H1 (cell line): ENCODE results near the gene TOMM5. TPM values are rescaled to one million over a fixed set of nuclear protein-coding genes. Genes with fewer than 3 reads are reported as not detected.

Experiments used
- CTCF ChIA-PET: fragments of 300-600 bp; sonication (Branson Sonifier 250); formaldehyde crosslinking; loops from one replicate; lab custom pipeline; 2021; ENCODE audit not compliant: partially characterized antibody; lab: Charles Lee
- POLR2A ChIA-PET: fragments of 300-600 bp; sonication (Branson Sonifier 250); formaldehyde crosslinking; loops from one replicate; lab custom pipeline; 2021; ENCODE audit warnings: inconsistent platforms; ENCODE audit not compliant: partially characterized antibody; lab: Charles Lee
- DNase-seq, 2 experiments: peaks; one replicate each; pipeline versions ENCODE4 v3.0.0 to v3.0.0-alpha.2; 2010 to 2022; ENCODE audit warnings: low spot score in 2 of 2, low read depth in 1 of 2, mixed read lengths in 1 of 2
- FAIRE-seq: peaks from 2 replicates; lab custom pipeline; 2011; peaks lifted over from hg19 to GRCh38; lab: Jason Lieb, UNC
- H2AFZ ChIP-seq: 2 replicates; pipeline ENCODE4 v1.8.1; 2012; ENCODE audit warnings: low read length, inconsistent platforms
- H2AK5ac ChIP-seq: 2 replicates; pipeline ENCODE4 v1.6.1; 2013; ENCODE audit warnings: low read depth, low read length
- H2BK120ac ChIP-seq: replicated peaks from 2 replicates; pipeline ENCODE3; 2013; ENCODE audit warnings: low read depth, low read length, inconsistent platforms
- H2BK12ac ChIP-seq: 2 replicates; pipeline ENCODE4 v1.6.1; 2013; ENCODE audit warnings: low read depth, low read length
- H2BK15ac ChIP-seq: 2 replicates; pipeline ENCODE4 v1.6.1; 2013; ENCODE audit warnings: low read length
- H2BK20ac ChIP-seq: 2 replicates; pipeline ENCODE4 v1.6.1; 2013; ENCODE audit warnings: low read length
- H2BK5ac ChIP-seq: 2 replicates; pipeline ENCODE4 v1.6.1; 2013; ENCODE audit warnings: low read depth, low read length
- H3K14ac ChIP-seq: 2 replicates; pipeline ENCODE4 v1.6.1; 2013; ENCODE audit warnings: inconsistent platforms; ENCODE audit not compliant: insufficient read length
- H3K18ac ChIP-seq: 2 replicates; pipeline ENCODE4 v1.6.1; 2013; ENCODE audit warnings: low read length; ENCODE audit errors: extremely low read depth
- H3K23ac ChIP-seq: 2 replicates; pipeline ENCODE4 v1.6.1; 2013; ENCODE audit warnings: inconsistent platforms; ENCODE audit not compliant: insufficient read length
- H3K23me2 ChIP-seq: 2 replicates; pipeline ENCODE4 v1.6.1; 2013; ENCODE audit warnings: low read depth, low read length
- H3K27ac ChIP-seq: 2 replicates; pipeline ENCODE4 v1.6.1; 2011; ENCODE audit warnings: low read depth, low read length, inconsistent platforms
- H3K27me3 ChIP-seq, 4 experiments: replicated peaks in 1 of 4; 1 replicate in 1 of 4; 2 replicates in 3 of 4; pipeline versions ENCODE4 v1.6.1 to v1.8.1; 2011 to 2013; ENCODE audit warnings: low read length in 3 of 4, mild to moderate bottlenecking in 3 of 4, inconsistent platforms in 2 of 4, mixed read lengths in 2 of 4, moderate library complexity in 1 of 4; ENCODE audit not compliant: control insufficient read depth in 3 of 4, insufficient read depth in 3 of 4; ENCODE audit errors: extremely low read depth in 1 of 4
- H3K36me3 ChIP-seq, 4 experiments: 2 replicates each; pipeline versions ENCODE4 v1.6.1 to v1.8.1; 2011 to 2013; ENCODE audit warnings: mild to moderate bottlenecking in 4 of 4, low read length in 3 of 4, moderate library complexity in 2 of 4, control low read depth in 1 of 4, inconsistent platforms in 1 of 4; ENCODE audit not compliant: insufficient read depth in 4 of 4, control insufficient read depth in 2 of 4
- H3K4ac ChIP-seq: replicated peaks from 2 replicates; pipeline ENCODE3; 2013; ENCODE audit warnings: low read length, low read depth, mixed read lengths, inconsistent platforms; ENCODE audit not compliant: insufficient read length
- H3K4me1 ChIP-seq, 4 experiments: replicated peaks in 1 of 4; 1 replicate in 1 of 4; 2 replicates in 3 of 4; pipeline versions ENCODE4 v1.6.1 to v1.8.1; 2011 to 2013; ENCODE audit warnings: low read length in 3 of 4, inconsistent platforms in 2 of 4, mixed read lengths in 1 of 4; ENCODE audit not compliant: insufficient read depth in 4 of 4, control insufficient read depth in 3 of 4
- H3K4me2 ChIP-seq, 2 experiments: 2 replicates each; pipeline versions ENCODE4 v1.6.1 to v1.8.1; 2011 to 2013; ENCODE audit warnings: low read depth in 2 of 2, low read length in 2 of 2, control low read depth in 1 of 2, inconsistent platforms in 1 of 2, mild to moderate bottlenecking in 1 of 2; ENCODE audit not compliant: insufficient read depth in 1 of 2
- H3K4me3 ChIP-seq, 4 experiments: fragments of 200-600, 300-600 bp in 1 of 4; sonication (generic), shearing (Covaris generic), sonication (Bioruptor Twin) in 1 of 4; 2 replicates each; pipeline versions ENCODE4 v1.5.1 to v1.8.1; 2011 to 2016; ENCODE audit warnings: low read length in 4 of 4, low read depth in 3 of 4, control low read depth in 2 of 4, inconsistent platforms in 2 of 4, mild to moderate bottlenecking in 2 of 4, mixed read lengths in 1 of 4, moderate library complexity in 1 of 4; ENCODE audit not compliant: insufficient read depth in 2 of 4; ENCODE audit errors: extremely low read depth in 1 of 4
- H3K56ac ChIP-seq: replicated peaks from 2 replicates; pipeline ENCODE3; 2013; ENCODE audit warnings: low read depth, mild to moderate bottlenecking, mixed read lengths, low read length, inconsistent platforms; ENCODE audit not compliant: insufficient read length
- H3K79me1 ChIP-seq: 2 replicates; pipeline ENCODE4 v1.6.1; 2013; ENCODE audit warnings: low read depth, low read length, control low read depth
- H3K79me2 ChIP-seq, 2 experiments: 2 replicates each; pipeline versions ENCODE4 v1.6.1 to v1.8.1; 2012 to 2013; ENCODE audit warnings: low read length in 2 of 2, mild to moderate bottlenecking in 2 of 2, inconsistent platforms in 1 of 2; ENCODE audit not compliant: insufficient read depth in 2 of 2, control insufficient read depth in 1 of 2
- H3K9ac ChIP-seq, 4 experiments: replicated peaks in 1 of 4; 1 replicate in 1 of 4; 2 replicates in 3 of 4; pipeline versions ENCODE4 v1.6.1 to v1.8.1; 2011 to 2013; ENCODE audit warnings: low read depth in 3 of 4, low read length in 3 of 4, control low read depth in 2 of 4, mild to moderate bottlenecking in 2 of 4, moderate library complexity in 2 of 4, inconsistent platforms in 1 of 4; ENCODE audit errors: extremely low read depth in 1 of 4
- H3K9me3 ChIP-seq, 2 experiments: 2 replicates each; pipeline versions ENCODE4 v1.6.1 to v1.8.1; 2012 to 2013; ENCODE audit warnings: mild to moderate bottlenecking in 2 of 2, moderate library complexity in 2 of 2, control low read depth in 1 of 2, inconsistent platforms in 1 of 2, low read depth in 1 of 2, low read length in 1 of 2, mixed read lengths in 1 of 2; ENCODE audit not compliant: insufficient read depth in 2 of 2
- H4K20me1 ChIP-seq, 2 experiments: replicated peaks in 1 of 2; 2 replicates each; pipeline versions ENCODE3 to v1.8.1; 2011 to 2013; ENCODE audit warnings: inconsistent platforms in 2 of 2, low read length in 2 of 2, mild to moderate bottlenecking in 1 of 2; ENCODE audit not compliant: insufficient read depth in 2 of 2, control insufficient read depth in 1 of 2
- H4K5ac ChIP-seq: 2 replicates; pipeline ENCODE4 v1.6.1; 2013; ENCODE audit warnings: low read length, low read depth, mixed read lengths, inconsistent platforms; ENCODE audit not compliant: insufficient read length
- H4K8ac ChIP-seq: 2 replicates; pipeline ENCODE4 v1.8.0; 2013; ENCODE audit warnings: mild to moderate bottlenecking, moderate library complexity, low read length, inconsistent platforms; ENCODE audit not compliant: insufficient read depth; ENCODE audit errors: extremely low read depth
- H4K91ac ChIP-seq: replicated peaks from 2 replicates; pipeline ENCODE3; 2013; ENCODE audit warnings: low read length, mixed read lengths, inconsistent platforms; ENCODE audit not compliant: insufficient read length
- BRCA1 ChIP-seq: IDR thresholded peaks from 2 replicates; pipeline ENCODE4 v1.6.1; 2012; ENCODE audit warnings: low read depth, low read length, improper control_type of control experiment
- CBX8 ChIP-seq: fragments of 300-800, 300-1000 bp; sonication (generic); IDR thresholded peaks from 2 replicates; pipeline ENCODE4 v1.7.1; 2016; ENCODE audit warnings: low read depth, low read length, borderline replicate concordance
- GTF2F1 ChIP-seq: IDR thresholded peaks from 2 replicates; pipeline ENCODE4 v1.6.1; 2012; ENCODE audit warnings: low read depth, low read length, improper control_type of control experiment, borderline replicate concordance
- MAFK ChIP-seq: IDR thresholded peaks from 2 replicates; pipeline ENCODE4 v1.6.1; 2012; ENCODE audit warnings: low read depth, mild to moderate bottlenecking, improper control_type of control experiment, low read length
- RAD21 ChIP-seq, 2 experiments: IDR thresholded peaks in 1 of 2; conservative IDR thresholded peaks in 1 of 2; 2 replicates each; pipeline ENCODE4 v1.6.1; 2011; ENCODE audit warnings: low read depth in 2 of 2, low read length in 2 of 2, improper control_type of control experiment in 1 of 2, inconsistent platforms in 1 of 2, mild to moderate bottlenecking in 1 of 2, moderate library complexity in 1 of 2
- RNF2 ChIP-seq: fragments of 200-900, 300-1000 bp; sonication (generic); IDR thresholded peaks from 2 replicates; pipeline ENCODE4 v1.7.1; 2016; ENCODE audit warnings: borderline replicate concordance, low read depth, mild to moderate bottlenecking, antibody characterized with exemption, low read length; ENCODE audit not compliant: poor library complexity, severe bottlenecking; ENCODE audit errors: missing control alignments
- SIN3A ChIP-seq, 2 experiments: IDR thresholded peaks in 1 of 2; conservative IDR thresholded peaks in 1 of 2; 2 replicates each; pipeline ENCODE4 v1.6.1; 2011 to 2012; ENCODE audit warnings: low read length in 2 of 2, improper control_type of control experiment in 1 of 2, low read depth in 1 of 2, mild to moderate bottlenecking in 1 of 2
- WGBS, 2 experiments: shearing (Covaris generic) in 1 of 2; methylation state at CpG; one replicate each; pipeline versions ENCODE4 v1.1.6 to v1.1.7; 2013 to 2015; ENCODE audit warnings: low lambda C conversion rate in 2 of 2, mixed read lengths in 2 of 2, inconsistent platforms in 1 of 2, low coverage in 1 of 2, missing lambda C conversion rate in 1 of 2; ENCODE audit not compliant: insufficient replicate concordance in 2 of 2, insufficient coverage in 1 of 2, insufficient read length in 1 of 2; ENCODE audit errors: extremely low coverage in 1 of 2, missing lambda C conversion rate in 1 of 2; 5-methylcytosine and 5-hydroxymethylcytosine counted together
- polyA plus RNA-seq, 7 experiments: library from polyadenylated mRNA; depleted of rRNA in 3 of 7; stranded (reverse) in 5 of 7; unstranded in 2 of 7; fragments of >200 nt in 5 of 7; fragments of 200-250 nt in 2 of 7; gene quantifications; 1 replicate in 5 of 7; 2 replicates in 1 of 7; 4 replicates in 1 of 7; pipeline versions ENCODE4 v1.2.1 to v1.2.3, GENCODE V29; 2011 to 2013; ENCODE audit warnings: missing spikeins in 2 of 7, mixed read lengths in 2 of 7
- total RNA-seq: library from RNA; stranded (reverse); fragmentation: NEBNext Ultra II Directional; extraction: Animal tissue kit (Norgen Biotek cat#: 25700); gene quantifications from 2 replicates; pipeline ENCODE4 v1.2.1, GENCODE V29; 2021
- TF ChIP-seq, protein P1 (sequence below): IDR thresholded peaks from 2 replicates; pipeline ENCODE4 v1.6.1; 2011; ENCODE audit warnings: low read depth, mild to moderate bottlenecking, low read length; ENCODE audit not compliant: insufficient read depth

TOMM5 gene
- total and polyA plus RNA-seq, 2 of the 8 experiments (the other 6 are each of a cell fraction or from before 2014, with no cell fraction given), result 171 to 174 TPM

DNA sequence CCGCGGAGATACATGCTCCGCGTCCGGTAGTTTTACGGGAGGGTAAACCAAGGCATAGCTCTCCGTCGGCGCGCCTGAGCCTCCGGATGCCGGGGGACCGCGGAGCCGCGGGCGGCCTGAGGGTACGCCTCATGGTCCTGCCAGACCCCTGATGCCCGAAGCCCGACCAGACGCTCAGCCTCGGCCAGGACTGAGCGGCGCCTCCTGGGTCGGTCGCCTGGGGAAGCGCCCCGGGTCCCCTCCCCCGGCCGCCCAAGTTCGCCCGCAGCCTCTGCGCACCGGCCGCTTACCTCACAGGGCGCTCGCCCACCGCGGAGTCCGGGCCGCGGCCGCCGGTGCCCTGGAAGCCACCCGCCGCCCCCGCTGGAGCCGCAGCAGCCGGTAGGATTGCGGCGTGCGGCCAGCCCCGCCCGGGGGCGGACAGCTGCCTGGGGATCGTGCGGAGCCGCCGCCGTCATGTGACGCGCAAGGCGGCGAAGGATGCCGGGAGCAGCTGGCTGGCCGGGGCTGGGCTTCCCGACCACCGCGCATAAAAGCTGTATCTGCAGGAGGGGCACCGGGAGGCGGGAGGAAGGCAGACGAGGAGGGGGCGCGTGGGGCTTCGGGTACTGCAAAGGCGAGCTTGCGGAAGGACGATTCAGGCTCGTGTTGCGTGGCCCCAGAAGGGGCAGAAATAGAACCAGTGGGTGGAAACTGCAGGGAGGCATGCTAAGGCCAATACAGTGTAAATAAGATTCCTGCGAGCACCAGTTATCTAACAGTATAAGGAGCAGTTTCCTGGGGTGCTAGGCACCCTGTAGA lies 16.3 kb downstream of the TOMM5 start, which contains the start of gene FBXO10:
TSS of gene FBXO10 (minus strand) at position 460 of the 801 bp plus-strand sequence. CDS start 34,612 bp downstream, outside the sequence.
- Histone ChIP-seq H3K27me3 (no peaks in the 10 kb centered on the region; a peak in 1 of 7 replicates), H2BK15ac (0 out of 2 replicates have a peak within 1 kb of the TSS, but pooled peaks have one; percentile 9), H3K4me2 (peak within 1 kb of the TSS; percentile 91 to 94), H2AFZ (peak within 1 kb of the TSS; percentile 88), H3K4ac (peak within 1 kb of the TSS; percentile 27), H2BK12ac (no peak within 1 kb of the TSS; the same call in 1 of the 2 replicates), H3K27ac (peak within 1 kb of the TSS; percentile 25; the same call in 1 of the 2 replicates), H4K91ac (peak within 1 kb of the TSS; percentile 75), H3K18ac (peak within 1 kb of the TSS; percentile 88; the same call in 1 of the 2 replicates), H4K20me1 (peaks cover 5 to 6% of the 10 kb centered on the region in 2 experiments), H2BK5ac (peak within 1 kb of the TSS; percentile 55; the same call in 1 of the 2 replicates), H2BK120ac (no peak within 1 kb of the TSS), H3K23ac (no peak within 1 kb of the TSS), H3K79me2 (peaks cover 0 to 16% of the 10 kb centered on the region in 2 experiments; a peak in 2 of 4 replicates), H3K14ac (no peak within 1 kb of the TSS), H4K5ac (peak within 1 kb of the TSS; percentile 3), H3K56ac (no peak within 1 kb of the TSS), H3K9me3 (no peaks in the 10 kb centered on the region), H3K36me3 (peaks cover 0 to 7% (median 0%) of the 10 kb centered on the region in 4 experiments; a peak in 1 of 8 replicates), H4K8ac (peak within 1 kb of the TSS; percentile 85), H3K9ac (peak within 1 kb of the TSS; percentile 56 to 84 (median 68)), H2AK5ac (no peak within 1 kb of the TSS), H3K4me3 (peak within 1 kb of the TSS; percentile 69 to 91 (median 79)), H3K23me2 (peaks cover 9% of the 10 kb centered on the region), H2BK20ac (no peak within 1 kb of the TSS), H3K4me1 (peaks cover 8 to 25% (median 18%) of the 10 kb centered on the region in 4 experiments), H3K79me1 (peaks cover 7% of the 10 kb centered on the region)
- 3% methylated on average over 67 of the region's 81 CpGs; no CpG with 5 or more reads in 1 of the 2 experiments for WGBS, 2 experiments
- ChIA-PET POLR2A (interaction anchor here (0.6 to 8.0 kb wide), 9 partner anchors 10 to 198 kb away, joined by 3 to 52 read pairs (median 3); partner anchors contain the start of genes POLR1E and TOMM5), CTCF (interaction anchor here (1.2 to 1.5 kb wide), 2 partner anchors 10 to 94 kb away, joined by 3 to 5 read pairs; no protein-coding TSS in a partner anchor)
- FAIRE-seq (no peak), DNase-seq (peak; percentile 34 to 85)
- TF ChIP-seq RNF2 (no peak), BRCA1 (no peak), CBX8 (no peak), GTF2F1 (no peak), RAD21 (IDR thresholded peaks at IDR 0.05 in 1 of 2, conservative IDR thresholded peaks at IDR 0.05 in 1 of 2; ENCODE audit: low read depth in 2 of 2, low read length in 2 of 2) (no peak; a peak in 1 of 4 replicates), MAFK (no peak), SIN3A (conservative IDR thresholded peaks at IDR 0.05 in 1 of 2, IDR thresholded peaks at IDR 0.05 in 1 of 2; ENCODE audit: low read depth in 1 of 2, low read length in 2 of 2) (no peak; a peak in 1 of 4 replicates)
- TF ChIP-seq, protein P1, sequence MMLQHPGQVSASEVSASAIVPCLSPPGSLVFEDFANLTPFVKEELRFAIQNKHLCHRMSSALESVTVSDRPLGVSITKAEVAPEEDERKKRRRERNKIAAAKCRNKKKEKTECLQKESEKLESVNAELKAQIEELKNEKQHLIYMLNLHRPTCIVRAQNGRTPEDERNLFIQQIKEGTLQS, result peak; percentile 66; the same call in 1 of the 2 replicates
